CD14-positive monocyte (primary cell): Measurements from ENCODE around the gene AHNAK. TPM values are rescaled to one million over a fixed set of nuclear protein-coding genes. Genes with fewer than 3 reads are reported as not detected.

Experiments
- DNase-seq, 3 donors: peaks; one replicate each; pipeline ENCODE4 v3.0.0-alpha.2; 2011 to 2022
- H2AFZ ChIP-seq: 2 replicates; pipeline ENCODE4 v1.6.0; 2012; ENCODE audit warnings: mild to moderate bottlenecking, low read depth, low read length, inconsistent platforms; ENCODE audit not compliant: insufficient read depth, poor library complexity, severe bottlenecking
- H3K27ac ChIP-seq, 2 donors: 1 replicate in 1 of 2; 2 replicates in 1 of 2; pipeline ENCODE4 v1.5.1; 2012 to 2013; ENCODE audit warnings: low read length in 2 of 2, control low read depth in 1 of 2, inconsistent platforms in 1 of 2, low read depth in 1 of 2, mild to moderate bottlenecking in 1 of 2
- H3K27me3 ChIP-seq, 2 donors: one replicate each; pipeline versions ENCODE4 v1.6.0 to v1.6.1; 2011 to 2013; ENCODE audit warnings: low read length in 2 of 2; ENCODE audit not compliant: control insufficient read depth in 2 of 2, insufficient read depth in 2 of 2
- H3K36me3 ChIP-seq, 2 donors: replicated peaks in 1 of 2; 1 replicate in 1 of 2; 2 replicates in 1 of 2; pipeline versions ENCODE4 v1.5.1 to v1.6.1; 2012 to 2013; ENCODE audit warnings: low read length in 2 of 2, control low read depth in 1 of 2, inconsistent platforms in 1 of 2, mild to moderate bottlenecking in 1 of 2; ENCODE audit not compliant: insufficient read depth in 2 of 2, control insufficient read depth in 1 of 2
- H3K4me1 ChIP-seq, 2 donors: 1 replicate in 1 of 2; 2 replicates in 1 of 2; pipeline versions ENCODE4 v1.5.1 to v1.6.1; 2012 to 2013; ENCODE audit warnings: low read length in 2 of 2, control low read depth in 1 of 2, inconsistent platforms in 1 of 2, mild to moderate bottlenecking in 1 of 2, moderate library complexity in 1 of 2; ENCODE audit not compliant: insufficient read depth in 2 of 2, control insufficient read depth in 1 of 2
- H3K4me2 ChIP-seq: replicated peaks from 2 replicates; pipeline ENCODE3; 2012; ENCODE audit warnings: low read length, moderate library complexity, mild to moderate bottlenecking; ENCODE audit not compliant: poor library complexity, severe bottlenecking; ENCODE audit errors: extremely low read depth
- H3K4me3 ChIP-seq, 3 experiments: fragments of 200-600 bp in 1 of 3; sonication (generic) in 1 of 3; replicated peaks in 1 of 3; 1 replicate in 2 of 3; 2 replicates in 1 of 3; pipeline ENCODE4 v1.5.1; 2011 to 2013; ENCODE audit warnings: low read length in 3 of 3, mild to moderate bottlenecking in 3 of 3, control low read depth in 2 of 3, low read depth in 2 of 3, inconsistent platforms in 1 of 3, moderate library complexity in 1 of 3
- H3K79me2 ChIP-seq: 2 replicates; pipeline ENCODE4 v1.6.0; 2012; ENCODE audit warnings: mild to moderate bottlenecking, control low read depth, inconsistent platforms, low read length, moderate library complexity; ENCODE audit not compliant: insufficient read depth
- H3K9ac ChIP-seq: 2 replicates; pipeline ENCODE4 v1.6.0; 2017; ENCODE audit warnings: low read length, mild to moderate bottlenecking; ENCODE audit not compliant: insufficient read depth, poor library complexity, severe bottlenecking
- H3K9me3 ChIP-seq, 2 donors: replicated peaks in 1 of 2; 1 replicate in 1 of 2; 2 replicates in 1 of 2; pipeline versions ENCODE4 v1.5.1 to v1.6.1; 2012 to 2013; ENCODE audit warnings: low read length in 2 of 2, control low read depth in 1 of 2; ENCODE audit not compliant: control insufficient read depth in 1 of 2, insufficient read depth in 1 of 2
- H4K20me1 ChIP-seq: 2 replicates; pipeline ENCODE4 v1.6.0; 2012; ENCODE audit warnings: mild to moderate bottlenecking, low read length, control low read depth, moderate library complexity; ENCODE audit not compliant: insufficient read depth
- H3K27ac Mint-ChIP-seq, 7 donors: one replicate each; pipeline ENCODE4 v1.8.0; 2020; ENCODE audit warnings: mild to moderate bottlenecking in 7 of 7, mixed read lengths in 7 of 7, moderate library complexity in 6 of 7, inconsistent platforms in 2 of 7
- H3K27me3 Mint-ChIP-seq, 3 donors: one replicate each; pipeline ENCODE4 v1.8.0; 2021 to 2022; ENCODE audit warnings: low read depth in 3 of 3, mild to moderate bottlenecking in 3 of 3, mixed read lengths in 3 of 3, moderate library complexity in 3 of 3, inconsistent platforms in 1 of 3
- H3K36me3 Mint-ChIP-seq, 2 donors: one replicate each; pipeline ENCODE4 v1.8.0; 2020; ENCODE audit warnings: mixed read lengths in 2 of 2, inconsistent platforms in 1 of 2, mild to moderate bottlenecking in 1 of 2
- H3K4me1 Mint-ChIP-seq: one replicate; pipeline ENCODE4 v1.8.0; 2020; ENCODE audit warnings: mild to moderate bottlenecking, mixed read lengths
- H3K4me3 Mint-ChIP-seq, 2 donors: one replicate each; pipeline ENCODE4 v1.8.0; 2020; ENCODE audit warnings: mild to moderate bottlenecking in 2 of 2, mixed read lengths in 2 of 2, moderate library complexity in 1 of 2
- H3K9me3 Mint-ChIP-seq, 7 donors: one replicate each; pipeline ENCODE4 v1.8.0; 2020 to 2022; ENCODE audit warnings: mixed read lengths in 7 of 7, mild to moderate bottlenecking in 6 of 7, moderate library complexity in 6 of 7, inconsistent platforms in 2 of 7
- CTCF ChIP-seq: fragments of 200-600 bp; IDR thresholded peaks from one replicate; pipeline ENCODE4 v1.8.0; 2022; ENCODE audit warnings: antibody characterized with exemption, mild to moderate bottlenecking
- WGBS: methylation state at CpG from one replicate; pipeline ENCODE4 v1.1.5; 2013; ENCODE audit warnings: missing lambda C conversion rate; ENCODE audit not compliant: insufficient coverage; 5-methylcytosine and 5-hydroxymethylcytosine counted together
- intact Hi-C, 2 donors: fragments of 100-400 bp; cut with micrococcal nuclease; formaldehyde crosslinking; loops; one replicate each; pipeline versions ENCODE4 v1.15.0 to v1.15.1; 2023
- polyA plus RNA-seq, 3 donors: library from polyadenylated mRNA; depleted of rRNA in 1 of 3; unstranded in 2 of 3; stranded (reverse) in 1 of 3; fragments of 300-500 nt in 2 of 3; fragments of >200 nt in 1 of 3; fragmentation: Illumina TruSeq in 2 of 3; gene quantifications; 1 replicate in 2 of 3; 2 replicates in 1 of 3; pipeline ENCODE4 v1.2.3, GENCODE V29; 2012 to 2021

AHNAK gene
- polyA plus RNA-seq, 3 donors = 80.0 to 201 (median 103) TPM

DNA sequence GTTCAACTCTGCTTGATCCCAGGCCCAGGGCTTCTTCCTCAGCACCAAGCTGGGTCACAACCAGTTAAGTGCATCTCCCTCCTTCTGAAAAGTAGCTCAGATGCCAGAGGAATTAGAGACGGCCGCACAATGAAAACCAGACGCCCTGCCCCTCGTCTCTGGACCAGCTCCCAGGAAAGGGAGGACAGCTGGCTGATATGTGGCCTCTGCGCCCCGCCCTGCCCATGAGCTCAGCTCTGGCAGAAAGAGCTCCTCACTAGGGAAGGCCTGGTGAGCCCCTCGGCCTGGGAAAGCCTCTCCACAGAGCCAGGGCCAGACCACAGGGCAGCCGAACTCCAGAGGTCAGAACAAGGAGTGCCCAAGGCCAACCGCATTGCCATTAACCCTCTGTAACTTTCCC, 145.8 kb downstream of the AHNAK start:
- Mint-ChIP-seq H3K27me3 (peaks cover 0 to 4% (median 0%) of the 10 kb centered on the region in 3 donors), H3K27ac (no peak overlapping the region), H3K4me1 (peaks cover 39% of the 10 kb centered on the region), H3K4me3 (no peak overlapping the region), H3K36me3 (peaks cover 2 to 6% of the 10 kb centered on the region in 2 donors), H3K9me3 (peaks cover 0 to 2% (median 0%) of the 10 kb centered on the region in 7 donors)
- Histone ChIP-seq H3K27me3 (no peaks in the 10 kb centered on the region), H3K79me2 (no peaks in the 10 kb centered on the region), H3K4me2 (no peak overlapping the region), H2AFZ (no peak overlapping the region), H3K9me3 (no peaks in the 10 kb centered on the region), H3K9ac (no peak overlapping the region), H3K27ac (no peak overlapping the region), H3K4me1 (peaks cover 23 to 33% of the 10 kb centered on the region in 2 donors), H3K4me3 (no peak overlapping the region), H3K36me3 (no peaks in the 10 kb centered on the region), H4K20me1 (no peaks in the 10 kb centered on the region)
- 98% methylated on average over 7 of the region's 9 CpGs for WGBS
- intact Hi-C loops = no loop called here
- no peak for DNase-seq
- no peak for TF ChIP-seq CTCF

GRCh38 chr11:62400281-62400680, 146.3 kb downstream of the AHNAK start:
- Histone ChIP-seq H3K36me3 (no peaks in the 10 kb centered on the region), H3K79me2 (no peaks in the 10 kb centered on the region), H3K4me1 (peaks cover 23 to 35% of the 10 kb centered on the region in 2 donors), H4K20me1 (no peaks in the 10 kb centered on the region), H3K4me3 (no peak overlapping the region), H3K4me2 (no peak overlapping the region), H2AFZ (no peak overlapping the region), H3K27ac (no peak overlapping the region), H3K9me3 (no peaks in the 10 kb centered on the region), H3K9ac (no peak overlapping the region), H3K27me3 (no peaks in the 10 kb centered on the region)
- Mint-ChIP-seq H3K27me3 (peaks cover 0 to 4% (median 0%) of the 10 kb centered on the region in 3 donors), H3K4me3 (no peak overlapping the region), H3K36me3 (peaks cover 2 to 6% of the 10 kb centered on the region in 2 donors), H3K9me3 (peaks cover 0 to 2% (median 0%) of the 10 kb centered on the region in 7 donors), H3K27ac (no peak overlapping the region), H3K4me1 (peaks cover 41% of the 10 kb centered on the region)
- intact Hi-C loops = no loop called here
- DNase-seq = no peak
- TF ChIP-seq CTCF = no peak
- WGBS = 100% methylated on average over 1 of the region's 6 CpGs
